ENCODE results near the gene ZBTB42.

Gene ZBTB42

DNA sequence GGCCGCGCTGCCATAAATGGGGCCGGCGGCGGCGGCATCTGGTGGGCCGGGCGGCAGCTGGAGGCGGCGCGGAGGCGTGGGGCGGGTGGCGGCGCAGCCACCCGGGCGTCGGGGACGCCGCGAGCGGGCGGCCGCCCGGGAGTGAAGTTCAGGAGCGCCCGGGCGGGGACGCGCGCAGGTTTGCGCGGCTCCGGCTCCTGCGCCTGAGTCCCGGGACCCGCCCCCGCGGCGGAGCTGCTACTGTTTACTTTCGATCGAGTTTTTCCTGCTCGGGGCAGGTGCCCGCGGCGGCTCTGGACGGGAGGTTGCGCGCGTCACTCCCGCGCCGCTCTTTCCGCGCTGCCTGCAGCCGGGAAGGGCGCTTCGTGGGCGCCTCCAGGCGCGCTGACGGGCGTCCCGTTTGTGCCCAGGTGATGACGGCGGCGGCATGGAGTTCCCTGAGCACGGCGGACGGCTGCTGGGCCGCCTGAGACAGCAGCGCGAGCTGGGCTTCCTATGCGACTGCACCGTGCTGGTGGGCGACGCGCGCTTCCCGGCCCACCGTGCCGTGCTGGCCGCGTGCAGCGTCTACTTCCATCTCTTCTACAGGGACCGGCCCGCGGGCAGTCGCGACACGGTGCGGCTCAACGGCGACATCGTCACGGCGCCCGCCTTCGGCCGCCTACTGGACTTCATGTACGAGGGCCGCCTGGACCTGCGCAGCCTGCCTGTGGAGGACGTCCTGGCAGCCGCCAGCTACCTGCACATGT, at the start of gene ZBTB42:
Gene ZBTB42, plus strand, starts transcription at position 331 of the 749 bp plus-strand sequence. Its CDS starts 97 bp downstream, at position 428.
- peak; percentile 56 for DNase-seq

DNA sequence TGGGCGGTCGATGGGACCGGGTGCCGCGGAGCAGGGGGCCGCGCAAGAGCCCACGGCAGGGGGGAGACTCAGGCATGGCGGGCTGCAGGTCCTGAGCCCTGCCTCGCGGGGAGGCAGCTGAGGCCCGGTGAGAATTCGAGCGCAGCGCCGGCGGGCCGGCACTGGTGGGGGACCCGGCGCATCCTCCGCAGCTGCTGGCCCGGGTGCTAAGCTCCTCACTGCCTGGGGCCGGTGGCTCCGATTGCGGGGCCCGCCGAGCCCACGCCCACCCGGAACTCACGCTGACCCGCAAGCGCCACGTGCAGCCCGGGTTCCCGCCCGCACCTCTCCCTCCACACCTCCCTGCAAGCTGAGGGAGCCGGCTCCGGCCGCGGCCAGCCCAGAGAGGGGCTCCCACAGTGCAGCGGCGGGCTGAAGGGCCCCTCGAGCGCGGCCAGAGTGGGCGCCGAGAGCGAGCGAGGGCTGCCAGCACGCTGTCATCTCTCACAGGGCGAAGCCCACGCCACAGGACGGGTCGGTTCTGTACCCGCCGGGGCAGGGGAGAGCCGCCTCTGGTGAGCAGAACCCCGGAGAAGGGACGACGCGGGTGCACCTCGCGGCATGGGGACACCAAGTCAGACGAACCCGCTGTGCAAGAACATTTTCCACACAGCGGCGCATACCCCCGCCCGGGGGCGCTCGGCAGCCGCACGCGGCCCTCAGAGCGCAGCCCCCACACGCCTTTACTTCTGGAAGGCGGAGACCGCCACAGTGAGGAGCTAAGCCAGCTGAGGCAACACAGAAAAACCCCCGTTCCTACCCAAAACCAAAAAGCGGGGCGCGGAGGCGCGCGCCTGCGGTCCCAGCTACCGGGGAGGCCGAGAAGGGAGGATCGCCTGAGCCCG, 49.1 kb upstream of the ZBTB42 start:
- no peak for DNase-seq

DNA sequence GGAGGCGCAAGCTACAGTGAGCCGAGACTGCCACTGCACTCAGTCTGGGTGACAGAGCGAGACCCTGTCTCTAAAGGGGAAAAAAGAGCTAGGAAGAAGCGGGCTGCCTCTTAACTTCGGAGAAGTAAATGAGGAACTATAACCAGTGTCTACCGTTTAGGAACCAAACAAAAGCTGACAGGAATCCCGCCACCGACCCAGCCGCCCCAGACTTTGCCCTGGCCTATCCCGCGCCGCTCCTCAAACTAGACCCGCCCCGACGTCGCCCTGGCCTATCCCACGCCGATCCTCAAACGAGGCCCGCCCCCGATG, 48.5 kb upstream of the ZBTB42 start:
- DNase-seq: no peak

DNA sequence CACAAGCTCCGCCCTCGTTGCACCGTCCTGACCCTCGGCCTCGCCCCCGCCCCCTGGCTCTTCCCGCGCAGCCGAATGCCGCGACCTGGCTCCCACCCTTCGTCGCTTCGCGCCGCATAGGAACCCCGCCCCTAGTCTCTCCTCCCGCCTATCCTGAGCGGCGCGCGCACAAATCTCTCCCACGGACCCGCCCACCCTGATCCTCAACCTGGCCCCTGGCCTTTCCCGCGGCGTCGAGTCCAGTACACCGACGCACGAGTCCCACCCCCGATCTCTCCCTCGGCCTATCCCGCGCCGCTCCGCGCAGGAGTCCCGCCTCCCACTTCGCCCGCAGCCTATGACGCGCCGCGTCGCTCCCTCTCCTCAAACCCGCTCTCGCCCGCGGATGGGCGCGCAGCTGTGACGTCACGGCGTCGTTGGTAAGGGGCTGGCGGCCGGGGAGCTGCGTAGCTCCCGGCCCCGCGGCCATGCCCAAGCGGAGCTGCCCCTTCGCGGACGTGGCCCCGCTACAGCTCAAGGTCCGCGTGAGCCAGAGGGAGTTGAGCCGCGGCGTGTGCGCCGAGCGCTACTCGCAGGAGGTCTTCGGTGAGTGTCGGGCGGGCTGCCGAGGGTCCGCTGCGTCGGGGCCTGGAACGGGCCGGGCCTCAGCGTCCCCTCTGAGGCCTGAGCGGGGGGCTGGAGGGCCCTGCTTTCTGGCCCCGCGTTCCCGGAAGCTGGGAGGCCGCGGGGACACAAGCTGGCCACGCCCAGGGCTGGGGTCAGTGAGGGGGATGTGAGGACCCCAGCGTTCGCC, 48.0 kb upstream of the ZBTB42 start, which contains the start of gene SIVA1:
Gene SIVA1, plus strand, starts transcription at position 413 of the 793 bp plus-strand sequence. Its CDS starts 55 bp downstream, at position 468.
- peak; percentile 100 for DNase-seq

DNA sequence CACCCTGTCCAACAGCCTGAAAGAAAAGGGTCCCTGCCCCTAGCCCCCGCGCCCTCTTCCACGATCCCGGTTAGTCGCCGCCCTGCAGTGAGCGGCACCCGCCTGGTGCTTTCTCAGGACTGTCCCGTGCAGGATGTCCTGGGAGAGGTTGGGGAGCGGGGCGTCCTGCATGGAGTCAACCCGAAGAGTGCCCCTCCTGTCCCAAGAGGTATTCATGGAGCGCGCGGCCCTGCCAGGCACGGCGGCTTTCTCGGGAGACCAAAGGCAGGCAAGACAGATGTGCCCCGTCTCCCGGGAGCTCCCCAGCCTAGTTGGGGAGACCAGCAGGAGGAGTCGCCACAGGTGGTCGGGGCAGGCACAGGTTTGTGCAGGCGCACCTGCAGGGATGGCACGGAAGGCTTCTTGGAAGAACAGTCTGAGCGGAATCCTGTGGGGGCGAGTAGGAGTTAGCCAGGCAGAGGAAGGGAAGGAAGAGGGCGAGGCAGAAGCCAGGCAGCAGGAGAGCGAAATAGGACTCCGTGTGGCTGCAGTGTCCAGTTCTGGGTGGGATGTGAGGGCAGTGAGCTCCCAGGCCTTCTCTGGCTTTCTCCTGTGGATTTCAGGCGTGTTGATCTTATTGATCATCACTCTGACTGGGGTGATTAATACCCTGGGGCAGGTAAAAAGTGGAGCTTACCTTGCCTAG, 47.2 kb upstream of the ZBTB42 start:
- DNase-seq: no peak

DNA sequence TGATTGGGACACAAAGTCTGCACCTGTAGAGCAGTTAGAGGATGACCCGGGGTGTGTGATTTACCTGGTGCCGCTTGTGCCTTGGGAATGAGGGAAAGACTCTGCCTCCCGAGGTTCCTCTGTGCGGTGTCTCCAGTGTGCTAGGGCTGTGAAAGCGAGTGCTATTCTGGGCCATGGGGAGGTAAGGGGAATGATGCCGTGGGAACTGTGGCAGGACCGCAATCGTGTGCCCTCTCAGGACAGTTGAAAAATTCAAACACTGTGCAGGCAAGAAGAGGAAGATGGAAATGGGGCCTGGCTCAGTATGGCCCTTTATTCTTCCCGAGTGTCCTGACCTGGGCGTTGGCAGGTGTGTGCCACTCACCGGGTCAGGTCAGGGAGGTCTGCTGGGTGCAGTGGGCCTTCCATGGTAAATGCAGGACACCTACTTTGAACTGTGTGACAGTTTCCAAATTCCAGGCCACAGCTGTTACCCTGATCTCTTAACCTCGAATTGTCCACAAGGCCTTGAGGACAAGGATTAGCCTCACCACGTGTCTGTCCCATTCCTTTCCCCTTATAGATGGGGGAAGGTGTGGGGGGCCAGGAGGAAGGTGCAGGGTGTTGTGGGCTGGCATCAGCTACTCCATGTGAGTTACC, 46.6 kb upstream of the ZBTB42 start:
- DNase-seq: no peak

DNA sequence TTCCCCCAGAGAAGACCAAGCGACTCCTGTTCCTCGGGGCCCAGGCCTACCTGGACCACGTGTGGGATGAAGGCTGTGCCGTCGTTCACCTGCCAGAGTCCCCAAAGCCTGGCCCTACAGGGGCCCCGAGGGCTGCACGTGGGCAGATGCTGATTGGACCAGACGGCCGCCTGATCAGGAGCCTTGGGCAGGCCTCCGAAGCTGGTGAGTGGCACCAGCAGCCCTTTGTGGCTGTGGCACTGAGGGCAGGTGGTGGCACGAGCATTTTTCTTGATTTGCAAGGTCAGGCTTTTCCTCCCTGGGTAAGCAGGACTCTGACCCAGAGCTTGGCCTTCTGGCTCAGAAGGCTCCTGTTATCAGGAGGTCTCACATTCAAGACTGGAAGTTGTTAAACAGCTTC, 45.3 kb upstream of the ZBTB42 start:
- no peak for DNase-seq

DNA sequence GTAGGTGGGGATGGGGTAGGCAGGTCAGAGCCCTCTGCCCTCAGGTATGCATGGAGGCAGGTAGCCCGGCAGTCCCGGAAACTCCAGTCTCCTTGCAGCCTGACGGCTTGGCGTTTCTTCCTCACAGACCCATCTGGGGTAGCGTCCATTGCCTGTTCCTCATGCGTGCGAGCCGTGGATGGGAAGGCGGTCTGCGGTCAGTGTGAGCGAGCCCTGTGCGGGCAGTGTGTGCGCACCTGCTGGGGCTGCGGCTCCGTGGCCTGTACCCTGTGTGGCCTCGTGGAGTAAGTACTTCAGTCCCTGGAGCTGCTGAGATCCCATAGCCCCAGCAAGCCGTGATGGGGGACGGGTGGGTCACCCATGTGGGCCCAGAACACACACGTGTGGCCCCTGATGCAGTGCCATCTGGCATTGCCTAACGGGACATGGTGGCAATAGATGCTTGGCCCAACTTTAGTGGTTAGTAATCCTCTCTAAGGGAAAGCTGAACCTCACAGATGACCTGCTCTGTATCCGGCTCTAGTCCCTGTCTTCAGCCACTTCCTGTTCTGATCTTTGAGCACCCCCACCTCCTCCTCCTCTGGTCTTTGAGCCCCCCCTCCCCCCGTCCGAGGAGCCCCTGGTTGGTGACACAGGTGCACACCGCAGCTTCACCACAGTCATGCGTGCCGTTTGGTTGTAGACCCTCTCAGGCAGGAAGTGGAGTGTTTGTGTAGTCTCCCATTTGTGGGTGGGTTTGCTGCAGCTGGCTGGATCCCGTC, 44.2 kb upstream of the ZBTB42 start:
- no peak for DNase-seq

DNA sequence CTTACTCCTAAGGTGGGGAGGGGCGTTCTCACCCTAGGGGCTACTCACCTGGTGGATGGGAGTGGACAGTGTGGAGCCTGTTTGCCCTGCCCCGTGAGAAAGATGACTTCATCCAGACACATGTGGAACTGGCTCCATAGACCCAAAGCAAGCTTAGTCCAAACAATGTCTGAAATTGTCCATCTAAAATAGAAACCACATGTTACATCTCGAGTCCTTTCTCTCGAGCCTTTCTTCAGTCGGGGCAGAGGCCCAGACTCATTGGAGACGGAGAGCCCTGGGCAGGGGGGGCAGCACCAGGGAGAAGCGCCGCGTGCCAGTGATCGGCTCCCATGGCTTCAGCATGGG, 43.7 kb upstream of the ZBTB42 start:
- DNase-seq: no peak

DNA sequence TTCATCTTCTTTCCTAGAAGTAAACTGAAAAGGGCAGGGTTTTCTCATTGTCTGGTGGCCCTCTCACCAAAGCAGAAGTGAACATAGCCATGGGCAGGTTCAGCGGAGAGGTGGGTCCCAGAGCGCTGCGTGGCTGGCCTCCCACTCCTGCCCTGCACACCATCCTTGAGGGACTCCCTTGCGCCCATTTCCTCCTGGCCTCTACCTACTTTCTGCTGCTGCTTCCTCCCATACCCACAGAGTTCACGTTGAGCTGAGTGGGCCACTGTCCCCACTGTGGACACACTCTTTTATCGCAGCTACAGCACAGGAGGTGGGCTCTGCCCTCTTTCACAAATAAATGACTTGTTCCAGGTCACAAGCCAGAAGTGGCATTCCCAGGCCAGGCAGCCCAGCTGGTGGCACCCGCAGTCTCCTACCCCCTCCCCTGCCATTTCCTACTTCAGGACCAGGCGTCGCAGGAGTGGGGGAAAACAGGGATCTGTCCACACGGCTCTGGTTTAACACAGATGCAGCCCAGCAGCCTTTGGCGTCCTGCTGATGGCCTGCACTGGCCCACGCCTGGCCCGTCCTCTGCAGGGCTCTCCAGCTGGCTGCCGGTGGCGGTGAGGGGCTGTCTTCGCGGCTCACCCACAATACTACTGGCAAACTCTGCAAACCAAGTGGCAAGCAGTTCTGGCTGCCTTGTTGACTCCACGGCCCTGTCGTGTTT, 43.1 kb upstream of the ZBTB42 start:
- no peak for DNase-seq

DNA sequence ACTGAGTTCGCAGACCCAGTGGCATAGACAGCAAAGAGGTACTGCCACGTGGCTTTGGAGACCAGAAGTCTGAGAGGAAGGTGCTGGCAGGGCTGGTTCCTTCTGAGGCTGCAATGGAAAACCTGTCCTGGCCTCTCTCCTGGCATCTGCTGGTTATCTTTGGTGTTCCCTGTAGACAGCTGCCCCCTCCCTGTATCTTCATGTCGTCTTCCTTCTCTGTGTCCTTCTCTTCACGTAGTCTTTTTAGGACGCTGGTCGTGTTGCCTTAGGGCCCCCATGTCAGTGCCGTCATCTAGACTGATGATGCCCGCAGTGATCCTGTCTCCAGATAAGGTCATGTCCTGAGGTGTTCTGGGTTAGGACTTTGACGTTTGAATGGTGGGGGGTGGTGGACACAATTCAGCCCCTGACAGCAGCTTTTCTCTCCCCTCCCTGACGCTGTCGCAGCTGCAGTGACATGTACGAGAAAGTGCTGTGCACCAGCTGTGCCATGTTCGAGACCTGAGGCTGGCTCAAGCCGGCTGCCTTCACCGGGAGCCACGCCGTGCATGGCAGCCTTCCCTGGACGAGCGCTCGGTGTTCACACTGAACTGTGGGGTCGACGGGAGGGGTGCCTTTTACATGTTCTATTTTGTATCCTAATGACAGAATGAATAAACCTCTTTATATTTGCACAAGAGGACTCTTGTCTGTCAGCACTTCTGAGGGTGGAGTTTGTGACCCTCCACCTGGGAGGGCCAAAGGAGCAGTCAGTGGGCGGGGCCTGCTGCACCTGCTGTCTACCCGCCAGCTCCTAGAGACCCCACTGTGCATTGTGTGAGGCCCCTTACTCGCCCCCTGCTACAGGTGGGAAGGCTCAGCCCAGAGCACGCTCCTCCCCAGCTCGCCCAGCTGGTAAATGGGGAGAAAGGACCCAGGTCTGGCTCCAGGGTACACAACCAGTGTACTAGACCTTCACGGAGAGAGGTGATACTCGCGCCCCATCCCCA, 41.6 kb upstream of the ZBTB42 start:
- DNase-seq: no peak

DNA sequence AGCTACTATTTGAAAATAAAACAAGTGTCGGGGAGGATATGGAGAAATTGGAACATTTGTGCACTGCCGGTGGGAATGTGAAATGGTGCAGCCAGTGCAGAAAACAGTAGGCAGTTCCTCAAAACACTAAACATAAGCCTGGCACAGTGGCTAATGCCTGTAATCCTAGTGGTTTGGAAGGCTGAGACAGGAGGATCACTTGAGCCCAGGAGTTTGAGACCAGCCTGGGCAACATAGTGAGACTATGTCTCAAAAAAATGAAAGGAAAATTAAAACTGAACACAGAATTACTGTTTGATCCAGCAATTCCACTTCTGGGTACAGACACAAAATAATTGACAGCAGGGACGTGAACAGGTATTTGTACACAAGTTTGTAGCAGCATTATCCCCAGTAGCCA, 35.4 kb upstream of the ZBTB42 start:
- DNase-seq: no peak

DNA sequence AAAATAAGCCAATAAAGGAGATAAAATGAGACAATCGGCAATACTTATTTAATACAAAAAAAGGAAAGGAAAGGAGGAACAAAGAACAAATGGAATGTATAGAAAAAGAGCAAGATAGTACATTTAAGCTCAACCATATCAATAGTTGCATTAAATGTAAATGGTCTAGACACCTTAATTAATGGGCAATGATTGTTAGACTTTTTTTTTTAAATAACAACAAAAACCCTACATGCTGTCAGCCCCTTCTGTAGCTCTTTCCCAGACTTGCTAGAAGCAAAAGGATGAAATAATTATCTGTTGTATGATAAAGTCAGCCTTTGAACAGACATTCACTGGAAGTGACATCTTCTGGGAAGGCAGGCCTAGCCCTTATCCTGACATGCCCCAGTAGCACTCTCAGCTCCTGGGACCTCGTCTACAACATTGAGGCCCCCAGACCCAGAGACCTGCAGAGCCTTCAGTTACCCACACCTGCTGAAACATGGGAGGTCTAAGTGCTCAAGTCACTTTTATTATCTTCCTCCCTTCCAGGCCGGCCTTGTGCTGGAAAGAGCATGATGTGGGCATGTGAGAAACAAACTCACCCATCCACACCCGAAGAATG, 34.5 kb upstream of the ZBTB42 start:
- no peak for DNase-seq

DNA sequence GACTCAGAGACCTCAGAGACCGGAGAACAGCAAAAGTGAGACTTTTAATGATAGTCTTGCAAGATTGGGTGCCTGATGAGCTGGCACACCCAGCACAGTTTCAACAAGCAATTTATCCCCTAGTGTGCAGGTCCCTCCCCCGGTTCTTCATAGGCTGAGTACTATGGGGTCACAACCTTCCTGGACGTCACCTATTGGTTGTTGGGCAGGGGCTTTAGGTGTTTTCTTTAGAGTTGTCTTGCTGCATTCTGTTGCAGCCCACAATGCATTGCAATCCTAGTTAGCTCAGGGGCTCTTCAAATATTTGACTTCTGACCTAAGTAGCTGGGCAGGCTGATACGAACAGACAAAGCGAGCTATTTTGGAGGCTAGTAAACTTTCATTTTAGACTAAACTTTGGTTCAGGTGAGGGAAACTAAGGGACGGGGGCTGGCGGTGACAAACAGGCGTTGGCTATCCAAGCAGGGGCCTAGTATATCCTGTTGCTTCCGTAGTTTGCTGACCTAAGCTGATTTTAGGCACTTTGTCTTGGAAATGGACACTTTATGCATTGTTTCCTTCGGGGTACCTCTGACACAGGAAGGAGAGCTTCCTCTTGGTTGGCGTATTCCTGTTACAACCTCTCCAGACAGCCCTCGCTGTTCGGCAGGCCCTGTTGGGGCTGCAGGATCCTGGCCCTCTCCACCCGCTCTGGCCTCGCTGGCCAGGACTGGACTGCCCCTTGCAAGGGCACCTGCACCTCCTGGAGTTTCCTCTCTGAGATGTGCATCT, 33.9 kb upstream of the ZBTB42 start:
- DNase-seq: no peak

DNA sequence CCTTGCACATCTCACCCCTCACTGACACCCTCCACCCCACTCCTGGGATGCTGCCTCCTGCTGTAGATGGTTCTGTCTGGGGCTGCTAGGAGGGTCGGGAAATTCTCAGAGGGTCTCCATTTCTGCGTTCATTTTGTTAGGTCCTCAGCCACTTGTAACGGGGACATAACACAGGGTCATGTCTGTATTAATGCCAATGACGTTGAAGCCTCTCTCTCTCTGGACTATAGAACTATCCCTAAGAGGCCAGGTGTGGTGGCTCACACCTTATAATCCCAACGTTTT, 33.3 kb upstream of the ZBTB42 start:
- DNase-seq: no peak

DNA sequence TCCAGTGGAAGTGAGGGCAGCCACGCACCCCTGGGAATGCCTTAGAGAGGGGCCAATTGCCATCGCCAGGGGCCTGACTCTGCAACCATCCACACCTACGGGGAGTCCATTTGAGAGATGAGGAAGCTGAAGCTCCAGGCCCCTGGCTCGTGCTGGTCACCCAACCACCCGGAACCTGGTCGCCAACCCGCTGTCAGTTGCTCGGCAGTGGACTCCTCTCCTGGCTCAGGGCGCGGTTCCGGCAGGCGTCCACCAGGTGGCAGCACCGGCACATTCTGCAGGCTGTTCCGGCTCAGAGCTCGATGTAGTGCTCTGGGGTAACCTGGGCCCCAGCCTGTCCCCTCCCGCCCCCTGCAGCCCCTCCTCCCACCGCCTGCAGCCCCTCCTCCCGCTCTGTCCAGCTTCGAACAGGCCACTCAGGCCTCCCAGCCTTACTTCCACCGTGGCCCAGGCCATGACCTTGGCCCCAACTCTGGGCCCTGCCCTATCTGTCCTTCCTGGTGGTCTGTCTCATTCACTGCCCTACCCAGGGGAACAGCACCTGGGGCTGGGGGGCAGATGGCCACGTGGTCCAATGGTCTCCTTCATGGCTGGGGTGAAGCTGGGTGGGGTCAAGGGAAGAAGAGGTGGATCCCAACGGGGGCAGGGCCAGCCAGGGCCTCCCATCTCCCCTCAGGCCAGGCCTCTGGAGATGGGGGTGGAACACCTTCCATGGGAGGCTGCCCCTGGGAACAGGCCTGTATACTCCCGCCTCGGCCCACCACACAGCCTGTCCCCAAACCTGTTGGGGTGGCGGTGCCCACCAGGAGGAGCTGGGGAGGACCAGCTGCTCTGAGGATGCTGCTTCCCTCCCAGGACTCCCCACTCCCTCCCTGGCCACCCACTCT, 32.2 kb upstream of the ZBTB42 start:
- peak; percentile 91 for DNase-seq

DNA sequence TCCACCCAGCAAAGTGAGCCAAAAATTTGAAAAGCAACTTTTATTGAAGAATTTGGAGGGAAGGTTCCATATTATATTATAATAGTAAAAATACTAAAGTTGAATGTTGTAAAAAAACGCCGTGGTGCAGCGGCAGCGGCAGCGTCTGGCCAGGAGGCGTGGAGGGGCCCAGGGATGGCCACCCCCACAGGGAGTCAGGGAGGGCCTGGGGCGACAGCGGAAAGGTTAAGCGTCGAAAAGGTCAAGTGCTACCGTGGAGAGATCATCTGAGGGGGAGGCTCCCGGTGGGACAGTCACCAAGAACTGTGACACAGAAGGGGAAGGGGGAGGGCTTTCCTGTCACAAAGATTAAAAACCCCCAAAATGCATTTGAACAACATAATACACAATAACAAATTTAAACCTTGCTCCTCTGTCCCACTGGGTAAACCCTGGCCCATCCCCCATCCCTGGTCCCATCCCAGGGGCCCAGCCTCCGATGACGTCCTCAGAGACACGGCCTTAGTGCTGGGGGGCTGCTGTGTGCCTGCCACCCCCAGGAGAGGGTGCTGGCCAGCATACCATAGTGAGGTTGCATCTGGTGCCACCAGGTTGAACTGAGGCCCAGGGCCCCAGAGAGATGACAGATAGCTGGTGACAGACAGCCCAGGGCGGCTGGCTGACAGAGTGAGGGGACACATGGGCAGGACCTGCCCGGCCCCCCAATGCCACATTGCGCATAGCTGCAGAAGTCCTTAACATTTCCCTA, 31.4 kb upstream of the ZBTB42 start:
- DNase-seq: no peak

Data from activated CD4-positive, alpha-beta T cell treated with anti-CD3 and anti-CD28 coated beads, Interleukin-2, amount 50 U/mL, for 16 hours (primary cell).